Prostate gland (tissue), 2 donors: ENCODE measurements around the gene UIMC1.

Experiments
- POLR2A ChIP-seq: fragments of 450-650 bp; IDR thresholded peaks from one replicate; pipeline ENCODE4 v1.6.1; 2016; ENCODE audit warnings: antibody characterized with exemption, mild to moderate bottlenecking
- TF ChIP-seq, protein P1 (sequence below), 4 experiments: fragments of 200-600 bp in 2 of 4; fragments of 450-650 bp in 2 of 4; sonication (generic) in 2 of 4; IDR thresholded peaks; 1 replicate in 3 of 4; 2 replicates in 1 of 4; pipeline ENCODE4 v1.5.1; 2016 to 2019; ENCODE audit warnings: antibody characterized with exemption in 4 of 4, mild to moderate bottlenecking in 2 of 4, moderate library complexity in 2 of 4

DNA sequence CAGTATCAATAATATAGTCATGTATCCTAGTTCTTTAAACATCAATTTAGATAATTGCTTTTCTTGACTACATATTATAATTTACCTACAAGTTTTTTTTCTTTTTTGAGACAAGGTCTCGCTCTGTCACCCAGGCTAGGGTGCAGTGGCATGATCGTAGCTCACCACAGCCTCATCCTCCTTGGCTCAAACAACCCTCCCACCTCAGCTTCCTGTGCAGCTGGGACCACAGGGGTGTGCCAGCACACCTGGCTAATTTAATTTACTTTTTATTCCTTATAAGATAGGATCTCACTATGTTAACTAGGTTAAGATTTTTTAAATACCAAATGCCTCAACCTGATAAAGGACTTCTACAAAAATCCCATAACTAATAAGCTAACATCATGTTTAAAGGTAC, 21.1 kb downstream of the UIMC1 start:
- TF ChIP-seq, protein P1, sequence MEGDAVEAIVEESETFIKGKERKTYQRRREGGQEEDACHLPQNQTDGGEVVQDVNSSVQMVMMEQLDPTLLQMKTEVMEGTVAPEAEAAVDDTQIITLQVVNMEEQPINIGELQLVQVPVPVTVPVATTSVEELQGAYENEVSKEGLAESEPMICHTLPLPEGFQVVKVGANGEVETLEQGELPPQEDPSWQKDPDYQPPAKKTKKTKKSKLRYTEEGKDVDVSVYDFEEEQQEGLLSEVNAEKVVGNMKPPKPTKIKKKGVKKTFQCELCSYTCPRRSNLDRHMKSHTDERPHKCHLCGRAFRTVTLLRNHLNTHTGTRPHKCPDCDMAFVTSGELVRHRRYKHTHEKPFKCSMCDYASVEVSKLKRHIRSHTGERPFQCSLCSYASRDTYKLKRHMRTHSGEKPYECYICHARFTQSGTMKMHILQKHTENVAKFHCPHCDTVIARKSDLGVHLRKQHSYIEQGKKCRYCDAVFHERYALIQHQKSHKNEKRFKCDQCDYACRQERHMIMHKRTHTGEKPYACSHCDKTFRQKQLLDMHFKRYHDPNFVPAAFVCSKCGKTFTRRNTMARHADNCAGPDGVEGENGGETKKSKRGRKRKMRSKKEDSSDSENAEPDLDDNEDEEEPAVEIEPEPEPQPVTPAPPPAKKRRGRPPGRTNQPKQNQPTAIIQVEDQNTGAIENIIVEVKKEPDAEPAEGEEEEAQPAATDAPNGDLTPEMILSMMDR (IDR thresholded peaks at IDR 0.05): no peak
- no peak for TF ChIP-seq POLR2A
